ENCODE data around the gene TMED3.

DNA sequence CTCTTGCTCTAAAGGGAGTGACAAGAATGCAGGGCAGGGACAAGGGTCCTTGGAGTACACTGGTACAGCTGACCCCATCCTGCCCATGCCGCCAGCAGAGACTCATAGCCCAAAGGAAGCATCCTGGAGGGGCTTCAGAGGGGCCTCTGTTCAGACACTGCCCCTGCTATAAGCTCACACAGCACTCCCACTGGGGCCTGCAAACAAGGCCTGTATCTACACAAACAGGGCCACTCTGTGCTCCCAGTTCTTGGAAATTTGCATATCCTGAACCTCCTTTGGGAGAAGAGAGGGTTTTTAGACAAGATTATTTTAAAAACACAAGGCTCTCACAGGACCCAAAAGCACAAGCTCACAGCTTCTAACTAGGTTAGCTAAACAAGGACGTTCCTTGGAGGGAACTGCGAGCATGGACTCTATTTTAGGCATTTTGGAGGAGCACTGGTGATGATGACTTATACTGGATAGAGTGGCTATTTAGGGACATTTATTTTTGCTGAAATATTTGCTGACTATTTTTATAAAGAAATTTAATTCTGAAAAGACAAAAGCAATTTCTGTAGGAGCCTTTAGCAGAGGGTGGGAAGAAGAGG is 44.8 kb upstream of the TMED3 start:
- TF ChIP-seq CTCF (conservative IDR thresholded peaks at IDR 0.05 in 1 of 2, IDR thresholded peaks at IDR 0.05 in 1 of 2; ENCODE audit: extremely low read depth in 1 of 2, insufficient read depth in 1 of 2, low read depth in 1 of 2, low read length in 2 of 2) (no peak), EZH2 (IDR thresholded peaks at IDR 0.05; ENCODE audit: borderline replicate concordance, low read length) (no peak)

Measured in mammary epithelial cell (primary cell).